Endothelial cell of umbilical vein (primary cell): Measurements from ENCODE around the gene PPM1L. TPM values are rescaled to one million over a fixed set of nuclear protein-coding genes. Genes with fewer than 3 reads are reported as not detected.
A peak's percentile ranks its signal among the peaks of the same experiment; 100 is the strongest.

Source experiments
- BruUV-seq: library from RNA; stranded (reverse); fragments of 400-500 nt; replicated peaks from 2 replicates; lab custom pipeline; 2021; lab: Mats Ljungman, UMichigan
- CTCF ChIA-PET: fragments of 300-600, 350-600 bp; sonication (Branson Sonifier 250); formaldehyde crosslinking; loops from one replicate; lab custom pipeline; 2021; ENCODE audit warnings: antibody characterized with exemption, inconsistent platforms; lab: Charles Lee
- POLR2A ChIA-PET: fragments of 300-600, 350-600 bp; sonication (Branson Sonifier 250); formaldehyde crosslinking; loops from one replicate; lab custom pipeline; 2021; ENCODE audit warnings: antibody characterized with exemption, inconsistent platforms; lab: Charles Lee
- DNase-seq: peaks from one replicate; pipeline ENCODE4 v3.0.0-alpha.2; 2011; ENCODE audit warnings: low read depth, low spot score
- FAIRE-seq: peaks from 2 replicates; lab custom pipeline; 2011; peaks lifted over from hg19 to GRCh38; lab: Jason Lieb, UNC
- H2AFZ ChIP-seq: 2 replicates; pipeline ENCODE4 v1.6.0; 2012; ENCODE audit warnings: low read depth, low read length, control low read depth, inconsistent platforms
- H3K27ac ChIP-seq: 2 replicates; pipeline ENCODE4 v1.5.1; 2011; ENCODE audit warnings: low read depth, mild to moderate bottlenecking, control low read depth, low read length, moderate library complexity; ENCODE audit not compliant: insufficient read depth
- H3K27me3 ChIP-seq, 2 experiments: 2 replicates each; pipeline versions ENCODE4 v1.6.0 to v1.6.1; 2011; ENCODE audit warnings: low read length in 2 of 2, mixed read lengths in 1 of 2; ENCODE audit not compliant: control insufficient read depth in 2 of 2, insufficient read depth in 2 of 2
- H3K36me3 ChIP-seq, 2 experiments: 2 replicates in 1 of 2; 3 replicates in 1 of 2; pipeline ENCODE4 v1.5.1; 2011; ENCODE audit warnings: low read length in 2 of 2, mild to moderate bottlenecking in 1 of 2, moderate library complexity in 1 of 2; ENCODE audit not compliant: control insufficient read depth in 2 of 2, insufficient read depth in 2 of 2; ENCODE audit errors: extremely low read depth in 1 of 2
- H3K4me1 ChIP-seq: 3 replicates; pipeline ENCODE4 v1.5.1; 2011; ENCODE audit warnings: mild to moderate bottlenecking, low read length; ENCODE audit not compliant: control insufficient read depth, insufficient read depth; ENCODE audit errors: extremely low read depth
- H3K4me2 ChIP-seq: 2 replicates; pipeline ENCODE4 v1.6.1; 2011; ENCODE audit warnings: low read length, control low read depth, mixed read lengths; ENCODE audit not compliant: insufficient read depth
- H3K4me3 ChIP-seq, 3 experiments: fragments of 200-600 bp in 1 of 3; sonication (generic), shearing (Covaris generic) in 1 of 3; replicated peaks in 1 of 3; 2 replicates each; pipeline ENCODE4 v1.5.1; 2011 to 2016; ENCODE audit warnings: control low read depth in 3 of 3, low read length in 3 of 3, mild to moderate bottlenecking in 2 of 3, inconsistent platforms in 1 of 3, low read depth in 1 of 3, moderate library complexity in 1 of 3; ENCODE audit not compliant: insufficient read depth in 1 of 3
- H3K79me2 ChIP-seq: 2 replicates; pipeline ENCODE4 v1.6.0; 2012; ENCODE audit warnings: low read length, inconsistent platforms; ENCODE audit not compliant: control insufficient read depth, insufficient read depth
- H3K9ac ChIP-seq: replicated peaks from 2 replicates; pipeline ENCODE3; 2011; ENCODE audit warnings: low read length, control low read depth; ENCODE audit not compliant: insufficient read depth; ENCODE audit errors: extremely low read depth
- H3K9me1 ChIP-seq: replicated peaks from 3 replicates; pipeline ENCODE4 v1.6.0; 2011; ENCODE audit warnings: mild to moderate bottlenecking, low read length; ENCODE audit not compliant: control insufficient read depth, insufficient read depth; ENCODE audit errors: extremely low read depth
- H3K9me3 ChIP-seq: replicated peaks from 2 replicates; pipeline ENCODE4 v1.5.1; 2012; ENCODE audit warnings: low read length, inconsistent platforms; ENCODE audit not compliant: control insufficient read depth, insufficient read depth
- H4K20me1 ChIP-seq: replicated peaks from 2 replicates; pipeline ENCODE3; 2011; ENCODE audit warnings: mild to moderate bottlenecking, low read length; ENCODE audit not compliant: control insufficient read depth, insufficient read depth; ENCODE audit errors: extremely low read depth
- EZH2 ChIP-seq: IDR thresholded peaks from 2 replicates; pipeline ENCODE4 v1.6.1; 2012; ENCODE audit warnings: borderline replicate concordance, low read depth, mild to moderate bottlenecking, moderate library complexity, low read length, inconsistent platforms; ENCODE audit not compliant: severe bottlenecking
- FOS ChIP-seq: IDR thresholded peaks from 2 replicates; pipeline ENCODE4 v1.6.1; 2011; ENCODE audit warnings: mild to moderate bottlenecking, low read length, moderate library complexity, borderline replicate concordance; ENCODE audit not compliant: insufficient read depth
- GATA2 ChIP-seq: IDR thresholded peaks from 2 replicates; pipeline ENCODE4 v1.7.0; 2011; ENCODE audit warnings: low read depth, mild to moderate bottlenecking, moderate library complexity, mixed read lengths, low read length; ENCODE audit not compliant: insufficient read length, insufficient read depth
- JUN ChIP-seq: IDR thresholded peaks from 2 replicates; pipeline ENCODE4 v1.6.1; 2011; ENCODE audit warnings: borderline replicate concordance, low read depth; ENCODE audit not compliant: insufficient read length, insufficient read depth
- MYC ChIP-seq: IDR thresholded peaks from one replicate; pipeline ENCODE4 v1.6.1; 2011; ENCODE audit warnings: mild to moderate bottlenecking, low read depth, low read length
- POLR2A ChIP-seq: IDR thresholded peaks from 2 replicates; pipeline ENCODE4 v1.6.1; 2012; ENCODE audit warnings: low read depth, mild to moderate bottlenecking, control low read depth, low read length
- POLR2AphosphoS5 ChIP-seq: IDR thresholded peaks from 2 replicates; pipeline ENCODE4 v1.6.1; 2012; ENCODE audit warnings: low read depth, mild to moderate bottlenecking, control low read depth, low read length, moderate library complexity; ENCODE audit not compliant: insufficient read depth
- dilution Hi-C: fragments of 300-500 bp; cut with MboI; formaldehyde crosslinking; loops from one replicate; pipeline ENCODE4 v1.15.0; 2019; ENCODE audit warnings: low sequenced_read_pairs; ENCODE audit not compliant: extremely low pct_ligation_motif_present
- intact Hi-C: fragments of 100-400 bp; cut with micrococcal nuclease; formaldehyde crosslinking; loops from one replicate; pipeline ENCODE4 v1.10.0; 2022
- polyA plus RNA-seq, 4 experiments: library from polyadenylated mRNA; depleted of rRNA in 3 of 4; stranded (reverse) in 3 of 4; unstranded in 1 of 4; fragments of >200 nt; gene quantifications; 2 replicates each; pipeline versions ENCODE4 v1.2.1 to v1.2.3, GENCODE V29; 2011 to 2012; ENCODE audit warnings: missing spikeins in 1 of 4
- total RNA-seq: library from RNA; stranded (reverse); gene quantifications from 2 replicates; pipeline ENCODE4 v1.2.3, GENCODE V29; 2021
- TF ChIP-seq, protein P1 (sequence below), 2 donors: IDR thresholded peaks; 1 replicate in 1 of 2; 2 replicates in 1 of 2; pipeline ENCODE4 v1.5.1; 2011; ENCODE audit warnings: low read length in 2 of 2, mild to moderate bottlenecking in 2 of 2, moderate library complexity in 2 of 2, control low read depth in 1 of 2, inconsistent platforms in 1 of 2, low read depth in 1 of 2; ENCODE audit not compliant: insufficient read depth in 1 of 2; ENCODE audit errors: extremely low read depth in 1 of 2
- TF ChIP-seq, protein P2 (sequence below): IDR thresholded peaks from 2 replicates; pipeline ENCODE4 v1.6.1; 2011; ENCODE audit not compliant: insufficient read depth, insufficient read length

Gene PPM1L
- total and polyA plus RNA-seq, 2 donors (not counting 3 experiments of a cell fraction or from before 2014, with no cell fraction given): 0.63 to 2.9 TPM

DNA sequence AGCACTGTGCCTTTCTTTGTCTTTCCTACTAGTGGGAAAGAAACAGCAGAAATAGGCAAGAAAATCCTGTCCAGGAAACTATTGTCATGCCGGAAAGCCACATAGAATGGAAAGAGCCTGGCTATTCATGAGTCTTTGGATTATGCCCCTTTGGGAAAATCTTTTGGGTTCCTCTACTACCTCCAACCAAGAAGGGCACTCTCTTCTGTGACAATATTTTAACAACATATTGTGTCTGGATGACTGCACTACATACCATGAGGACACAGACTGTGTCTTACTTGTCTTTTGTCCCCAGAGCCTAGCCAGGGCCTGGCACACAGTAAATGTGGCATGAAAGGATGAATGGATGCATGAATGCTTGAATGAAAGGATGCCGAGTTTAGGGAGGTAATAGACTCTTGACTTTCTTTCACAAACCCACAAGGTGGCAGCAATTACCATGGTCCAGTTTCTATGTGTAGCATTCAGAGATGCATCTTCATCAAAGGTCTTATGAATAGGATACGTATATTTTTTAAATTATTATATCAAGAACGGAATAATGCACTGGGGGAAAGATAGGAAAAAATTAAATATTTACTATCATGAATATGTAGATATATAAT is 48.7 kb upstream of the PPM1L start:
- FAIRE-seq (peak; percentile 67), DNase-seq (peak; percentile 43)
- Histone ChIP-seq H3K27ac (no peak overlapping the region), H3K4me2 (no peak overlapping the region), H3K9me3 (no peaks in the 10 kb centered on the region), H3K27me3 (peaks cover 2 to 7% of the 10 kb centered on the region in 2 experiments), H4K20me1 (no peaks in the 10 kb centered on the region), H3K9me1 (no peaks in the 10 kb centered on the region), H3K4me3 (no peak overlapping the region), H2AFZ (no peak overlapping the region), H3K9ac (no peak overlapping the region), H3K79me2 (no peaks in the 10 kb centered on the region), H3K36me3 (no peaks in the 10 kb centered on the region), H3K4me1 (no peaks in the 10 kb centered on the region)
- dilution Hi-C loops (no loop called here), intact Hi-C loops (loop anchor here (1.0 kb wide), 3 partner anchors 235 to 717 kb away; no protein-coding TSS in a partner anchor)
- ChIA-PET POLR2A (no interaction called here), CTCF (interaction anchor here (1.5 to 2.5 kb wide), 6 partner anchors 8 to 567 kb away, joined by 5 to 31 read pairs (median 8); no protein-coding TSS in a partner anchor)
- BruUV-seq: no TSS peak
- TF ChIP-seq EZH2 (no peak), POLR2A (no peak)
- TF ChIP-seq, protein P1, sequence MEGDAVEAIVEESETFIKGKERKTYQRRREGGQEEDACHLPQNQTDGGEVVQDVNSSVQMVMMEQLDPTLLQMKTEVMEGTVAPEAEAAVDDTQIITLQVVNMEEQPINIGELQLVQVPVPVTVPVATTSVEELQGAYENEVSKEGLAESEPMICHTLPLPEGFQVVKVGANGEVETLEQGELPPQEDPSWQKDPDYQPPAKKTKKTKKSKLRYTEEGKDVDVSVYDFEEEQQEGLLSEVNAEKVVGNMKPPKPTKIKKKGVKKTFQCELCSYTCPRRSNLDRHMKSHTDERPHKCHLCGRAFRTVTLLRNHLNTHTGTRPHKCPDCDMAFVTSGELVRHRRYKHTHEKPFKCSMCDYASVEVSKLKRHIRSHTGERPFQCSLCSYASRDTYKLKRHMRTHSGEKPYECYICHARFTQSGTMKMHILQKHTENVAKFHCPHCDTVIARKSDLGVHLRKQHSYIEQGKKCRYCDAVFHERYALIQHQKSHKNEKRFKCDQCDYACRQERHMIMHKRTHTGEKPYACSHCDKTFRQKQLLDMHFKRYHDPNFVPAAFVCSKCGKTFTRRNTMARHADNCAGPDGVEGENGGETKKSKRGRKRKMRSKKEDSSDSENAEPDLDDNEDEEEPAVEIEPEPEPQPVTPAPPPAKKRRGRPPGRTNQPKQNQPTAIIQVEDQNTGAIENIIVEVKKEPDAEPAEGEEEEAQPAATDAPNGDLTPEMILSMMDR (IDR thresholded peaks at IDR 0.05; ENCODE audit: extremely low read depth in 1 of 2, insufficient read depth in 1 of 2, low read depth in 1 of 2, low read length in 2 of 2): peak; percentile 14 to 36

DNA sequence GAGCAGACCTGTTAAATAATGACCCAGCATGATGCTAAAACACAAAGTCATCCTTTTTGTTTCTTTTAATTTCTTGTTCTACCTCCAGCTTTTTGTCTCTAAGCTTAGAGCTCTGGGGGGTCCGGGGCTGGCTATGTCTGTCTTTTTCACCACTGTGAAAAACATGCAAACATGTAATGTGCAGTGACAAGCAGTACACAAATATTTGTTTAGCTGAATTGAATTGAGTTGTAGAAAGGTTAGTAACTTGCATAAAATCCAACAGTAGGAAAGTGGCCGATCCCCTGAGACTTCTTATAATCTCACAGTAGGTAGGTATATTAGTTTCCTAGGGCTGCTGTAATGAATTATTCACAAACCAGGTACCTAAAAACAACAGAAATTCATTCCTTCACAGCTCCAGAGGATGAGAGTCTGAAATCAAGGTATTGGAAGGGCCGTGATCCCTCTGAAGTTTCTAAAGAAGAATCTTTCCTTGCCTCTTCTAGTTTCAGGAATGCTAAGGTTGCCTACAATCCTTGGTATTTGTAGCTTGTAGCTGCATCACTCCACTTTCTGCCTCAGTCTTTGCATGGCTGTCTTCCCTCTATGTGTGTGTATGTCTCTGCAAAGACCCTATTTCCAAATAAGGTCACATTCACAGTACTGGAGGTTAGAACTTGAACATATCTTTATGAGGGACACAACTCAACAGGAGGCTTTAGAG is 46.4 kb upstream of the PPM1L start:
- POLR2A ChIA-PET: no interaction called here
- CTCF ChIA-PET: interaction anchor here (1.5 to 2.5 kb wide), 5 partner anchors 11 to 231 kb away, joined by 3 to 31 read pairs (median 8); no protein-coding TSS in a partner anchor
- DNase-seq: no peak
- Histone ChIP-seq H3K27me3 (peaks cover 2 to 7% of the 10 kb centered on the region in 2 experiments), H3K79me2 (no peaks in the 10 kb centered on the region), H3K4me3 (no peak overlapping the region), H2AFZ (no peak overlapping the region), H3K9ac (no peak overlapping the region), H3K36me3 (no peaks in the 10 kb centered on the region), H3K9me3 (no peaks in the 10 kb centered on the region), H3K9me1 (no peaks in the 10 kb centered on the region), H3K4me2 (no peak overlapping the region), H4K20me1 (no peaks in the 10 kb centered on the region), H3K27ac (no peak overlapping the region), H3K4me1 (no peaks in the 10 kb centered on the region)
- TF ChIP-seq EZH2 (no peak), POLR2AphosphoS5 (no peak), FOS (no peak), GATA2 (no peak), MYC (no peak), POLR2A (no peak), JUN (no peak)
- TF ChIP-seq, protein P2, sequence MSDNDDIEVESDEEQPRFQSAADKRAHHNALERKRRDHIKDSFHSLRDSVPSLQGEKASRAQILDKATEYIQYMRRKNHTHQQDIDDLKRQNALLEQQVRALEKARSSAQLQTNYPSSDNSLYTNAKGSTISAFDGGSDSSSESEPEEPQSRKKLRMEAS: no peak
- TF ChIP-seq, protein P1 (IDR thresholded peaks at IDR 0.05; ENCODE audit: extremely low read depth in 1 of 2, insufficient read depth in 1 of 2, low read depth in 1 of 2, low read length in 2 of 2): no peak
- FAIRE-seq: no peak
- dilution Hi-C loops: no loop called here
- intact Hi-C loops: no loop called here
- BruUV-seq: no TSS peak
